ENCODE results near the gene TPM3.
A peak's percentile ranks its signal among the peaks of the same experiment; 100 is the strongest.
"Not testable (repeated sequence)": the region's sequence is repeated elsewhere in the genome, so short reads cannot be mapped to it uniquely, and the experiment has no call there.

TPM3 gene

GRCh38 chr1:154191990-154192461 lies at the start of gene TPM3:
TPM3 (minus strand) TSS chr1:154192100; CDS start chr1:154192018, 82 bp downstream.
- no peak for DNase-seq (ENCODE audit: low read depth in 2 of 2)

GRCh38 chr1:154240294-154240833 lies 48.5 kb upstream of the TPM3 start:
- no peak for DNase-seq (ENCODE audit: low read depth in 2 of 2)

DNA sequence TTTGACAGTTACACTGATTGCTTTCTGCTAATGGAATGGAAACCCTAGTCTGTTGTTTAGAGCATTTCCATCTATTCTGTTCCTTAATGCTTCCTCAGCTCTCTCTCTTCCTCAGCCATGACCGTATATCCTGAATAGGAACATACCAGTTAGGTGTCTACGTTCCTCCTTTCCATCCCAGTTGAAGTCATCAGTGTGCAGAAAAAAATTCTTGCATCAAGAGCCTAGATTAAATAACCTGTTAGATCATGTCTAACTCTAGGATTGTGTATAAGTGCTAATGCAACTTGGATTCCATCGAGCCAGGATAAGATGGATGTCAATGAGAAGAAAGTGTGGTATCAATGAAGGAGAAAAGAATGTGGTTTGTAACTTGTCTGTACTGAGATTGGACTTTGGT lies 47.6 kb upstream of the TPM3 start:
- no peak for DNase-seq (ENCODE audit: low read depth in 2 of 2)

GRCh38 chr1:154237880-154238506 lies 46.1 kb upstream of the TPM3 start:
- DNase-seq (ENCODE audit: low read depth in 2 of 2), result no peak

DNA sequence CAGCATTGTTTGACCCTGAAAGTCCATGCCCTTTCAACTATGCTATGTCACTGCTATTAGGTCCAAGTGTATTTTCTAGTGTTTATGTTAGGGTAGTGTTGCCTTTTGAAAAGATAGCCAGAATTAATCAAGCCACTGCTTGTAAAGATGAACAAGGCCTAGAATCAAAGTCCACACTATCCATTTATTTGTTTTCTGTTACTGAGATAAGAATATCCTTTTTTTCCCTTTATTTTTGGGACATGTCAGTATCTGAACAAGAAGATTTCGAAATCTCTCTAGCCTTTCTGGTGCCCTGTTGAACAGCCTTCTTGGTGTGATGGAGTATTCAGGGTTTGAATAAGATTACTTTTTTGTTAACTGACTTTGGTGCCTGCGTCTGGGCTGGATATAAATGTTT lies 45.5 kb upstream of the TPM3 start:
- DNase-seq (ENCODE audit: low read depth in 2 of 2), result no peak

- DNase-seq (ENCODE audit: low read depth in 2 of 2), result no peak
These were observed 45.0 kb upstream of the TPM3 start for GRCh38 chr1:154236855-154237254.

DNA sequence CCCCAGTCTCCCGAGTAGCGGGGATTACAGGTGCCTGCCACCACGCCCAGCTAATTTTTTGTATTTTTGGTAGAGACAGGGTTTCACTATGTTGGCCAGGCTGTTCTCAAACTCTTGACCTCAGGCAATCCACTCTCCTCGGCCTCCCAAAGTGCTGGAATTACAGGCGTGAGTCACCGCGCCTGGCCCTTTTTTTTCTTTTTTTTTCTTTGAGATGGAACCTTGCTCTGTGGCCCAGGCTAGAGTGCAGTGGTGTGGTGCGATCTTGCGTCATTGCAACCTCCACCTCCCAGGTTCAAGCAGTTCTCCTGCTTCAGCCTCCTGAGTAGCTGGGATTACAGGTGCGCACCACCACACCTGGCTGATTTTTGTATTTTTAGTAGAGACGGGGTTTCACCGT lies 41.2 kb upstream of the TPM3 start:
- not testable (repeated sequence) for DNase-seq (ENCODE audit: low read depth in 2 of 2)

- not testable (repeated sequence) for DNase-seq (ENCODE audit: low read depth in 2 of 2)
These were observed 39.2 kb upstream of the TPM3 start for GRCh38 chr1:154231112-154231511.

DNA sequence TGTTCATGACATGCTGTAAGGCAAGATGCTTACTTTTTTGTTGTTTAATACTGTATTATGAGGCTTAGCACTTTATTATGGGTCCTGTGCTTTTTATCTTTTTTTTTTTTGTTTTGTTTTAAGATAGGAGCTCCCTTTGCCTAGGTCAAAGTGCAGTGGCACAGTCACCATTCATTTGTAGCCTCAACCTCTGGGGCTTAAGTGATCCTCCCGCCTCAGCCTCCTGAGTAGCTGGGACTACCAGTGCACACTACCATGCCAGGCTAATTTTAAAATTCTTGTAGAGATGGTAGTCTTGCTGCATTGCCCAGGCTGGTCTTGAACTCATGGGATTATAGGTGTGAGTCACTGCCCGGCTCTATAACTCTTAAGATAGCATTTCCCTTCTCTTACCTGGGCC lies 33.5 kb upstream of the TPM3 start:
- DNase-seq (ENCODE audit: low read depth in 2 of 2), result no peak

DNA sequence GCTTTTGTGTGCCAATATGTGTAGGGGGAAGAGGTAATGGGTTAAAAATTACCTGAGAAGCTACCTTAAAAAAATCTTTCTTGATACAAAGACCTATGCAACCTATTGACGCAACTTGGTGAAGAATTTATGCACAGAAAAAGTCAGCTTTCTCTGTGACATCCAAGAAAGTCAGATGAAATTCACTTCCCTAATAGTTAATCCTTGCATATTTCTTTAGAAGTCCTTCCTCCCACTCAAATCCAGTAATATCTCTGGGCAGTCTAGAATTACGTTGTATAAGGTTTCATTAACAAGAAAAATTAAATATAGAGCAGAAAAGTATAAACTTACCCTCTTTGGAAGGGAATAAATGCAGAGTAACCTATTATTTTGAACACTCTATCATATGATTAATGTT lies 31.7 kb upstream of the TPM3 start:
- no peak for DNase-seq (ENCODE audit: low read depth in 2 of 2)

DNA sequence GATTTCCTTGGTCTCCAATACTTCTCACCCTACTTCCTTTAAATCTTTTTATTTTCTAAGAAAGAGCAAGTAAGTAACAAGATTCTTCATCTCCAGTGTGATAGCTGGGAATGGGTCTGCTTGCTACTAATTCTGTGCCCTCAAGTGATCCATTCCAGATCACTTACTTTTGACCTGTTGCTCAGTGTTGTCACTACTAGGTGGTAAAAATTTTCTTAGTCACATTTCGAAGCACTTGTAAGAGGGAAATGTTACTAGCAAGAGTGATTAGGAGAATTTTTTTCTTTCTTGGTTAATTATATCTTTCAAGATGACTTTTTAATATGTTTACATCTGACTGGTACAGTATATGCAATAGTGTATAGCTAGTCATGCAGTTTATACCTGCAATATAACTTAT lies 31.0 kb upstream of the TPM3 start:
- DNase-seq (ENCODE audit: low read depth in 2 of 2), result no peak

DNA sequence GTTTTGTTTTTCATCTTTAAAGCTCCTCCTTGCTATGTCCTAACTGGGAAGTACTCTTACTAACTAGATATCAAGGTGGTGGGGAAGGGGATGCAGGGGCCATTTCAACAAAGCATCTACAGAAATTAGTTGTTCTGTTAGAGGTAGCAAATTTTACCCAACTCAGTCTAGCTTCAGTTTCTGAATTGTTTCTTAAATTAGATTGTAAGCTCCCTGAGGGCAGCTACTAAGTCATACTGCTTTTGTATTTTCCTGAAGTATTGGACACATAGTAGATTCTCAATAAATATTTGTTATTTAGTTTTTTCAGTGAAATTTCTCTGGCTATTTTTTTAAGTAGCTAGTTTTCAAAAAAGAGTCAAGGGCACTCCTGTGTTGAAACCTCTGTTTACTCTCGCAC lies 30.6 kb upstream of the TPM3 start:
- no peak for DNase-seq (ENCODE audit: low read depth in 2 of 2)

DNA sequence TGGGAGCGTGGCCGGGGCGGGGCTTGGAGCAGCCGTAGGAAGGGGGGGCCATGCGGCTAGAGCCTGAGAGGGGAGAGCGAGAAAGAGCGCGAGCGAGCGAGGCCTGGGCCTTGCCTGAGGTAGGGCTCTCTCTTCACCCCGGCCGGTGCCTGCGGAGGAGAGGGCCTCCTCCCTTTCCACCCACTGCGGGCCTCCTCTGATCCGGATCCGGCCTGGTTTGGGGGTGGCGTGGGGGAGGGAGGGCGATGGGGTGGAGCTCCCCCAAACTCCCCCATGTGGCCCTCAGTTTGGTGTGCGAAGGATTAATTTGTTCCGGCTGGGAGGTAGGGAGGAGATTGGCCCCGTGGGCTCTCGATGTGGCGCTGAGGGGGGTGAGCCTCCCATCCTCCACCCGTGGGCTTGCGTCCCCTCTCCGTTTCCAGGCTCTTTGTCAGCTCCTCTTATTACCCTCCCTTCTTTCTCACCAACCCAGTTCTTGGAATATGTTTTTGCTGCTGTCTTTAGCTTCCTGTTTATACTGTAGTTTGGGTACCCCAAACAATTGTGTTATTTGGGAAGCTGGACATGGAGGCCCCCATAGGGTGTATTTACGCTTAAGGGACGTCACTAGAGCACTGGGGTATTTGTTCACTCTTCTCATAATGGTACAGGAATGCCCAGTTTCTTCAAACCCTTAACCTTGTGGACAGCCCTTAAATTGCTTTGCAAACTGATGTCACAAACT lies 29.5 kb upstream of the TPM3 start:
- DNase-seq (ENCODE audit: low read depth in 2 of 2), result peak; percentile 59 to 68

- DNase-seq (ENCODE audit: low read depth in 2 of 2), result no peak
These were observed 29.0 kb upstream of the TPM3 start for GRCh38 chr1:154220970-154221277.

DNA sequence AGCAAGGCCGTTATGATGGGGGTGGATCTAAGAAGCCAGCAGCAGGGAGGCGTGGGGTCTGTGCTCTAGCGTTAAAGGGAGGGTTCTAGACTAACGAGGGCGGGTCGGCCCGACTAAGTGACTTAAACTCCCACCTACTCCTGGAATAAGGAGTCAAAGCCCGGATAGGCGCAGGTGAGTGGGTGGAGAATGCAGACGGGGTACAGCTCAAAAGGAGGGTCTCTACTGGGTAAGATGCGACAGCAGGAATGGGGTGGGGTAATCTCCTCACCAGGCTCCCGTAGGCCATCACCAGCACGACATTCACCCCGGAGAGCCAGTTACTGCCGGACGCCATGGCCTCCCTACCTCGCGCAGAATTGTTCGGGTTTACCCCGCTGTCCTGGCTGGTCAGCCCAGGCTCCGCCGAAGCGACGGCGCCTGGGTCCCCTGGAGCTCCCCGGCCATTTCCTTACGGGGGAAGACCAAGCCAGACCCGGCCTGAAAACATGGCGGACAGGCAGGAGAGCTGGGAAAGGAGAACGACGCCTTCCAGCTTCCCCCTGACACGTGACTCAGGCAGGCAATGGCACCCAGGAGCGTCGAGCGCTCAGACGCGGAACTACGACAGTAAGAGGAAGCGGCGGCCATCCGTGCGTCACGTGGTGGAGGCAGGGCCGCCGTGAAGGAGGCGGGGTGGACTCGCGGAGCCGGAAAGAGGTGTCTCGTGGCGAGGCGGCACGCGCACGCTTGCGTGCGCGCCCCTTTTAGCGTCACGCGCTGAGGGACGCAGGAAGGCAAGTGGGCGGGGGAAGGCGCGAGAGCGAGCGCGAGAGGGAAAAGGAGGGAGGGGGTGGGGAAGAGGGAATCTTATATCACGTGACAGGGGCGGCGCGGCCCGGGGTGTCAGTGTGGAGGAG lies 28.4 kb upstream of the TPM3 start, which contains the start of gene UBAP2L:
TSS of gene UBAP2L (plus strand) at position 885 of the 899 bp plus-strand sequence. CDS start 4,169 bp downstream, outside the sequence.
- DNase-seq (ENCODE audit: low read depth in 2 of 2), result peak; percentile 98

- DNase-seq (ENCODE audit: low read depth in 2 of 2), result no peak
These were observed 27.6 kb upstream of the TPM3 start for GRCh38 chr1:154219541-154219940.

- no peak for DNase-seq (ENCODE audit: low read depth in 2 of 2)
These were observed 26.6 kb upstream of the TPM3 start for GRCh38 chr1:154218545-154218944.

GRCh38 chr1:154213274-154213673 lies 21.4 kb upstream of the TPM3 start:
- no peak for DNase-seq (ENCODE audit: low read depth in 2 of 2)

DNA sequence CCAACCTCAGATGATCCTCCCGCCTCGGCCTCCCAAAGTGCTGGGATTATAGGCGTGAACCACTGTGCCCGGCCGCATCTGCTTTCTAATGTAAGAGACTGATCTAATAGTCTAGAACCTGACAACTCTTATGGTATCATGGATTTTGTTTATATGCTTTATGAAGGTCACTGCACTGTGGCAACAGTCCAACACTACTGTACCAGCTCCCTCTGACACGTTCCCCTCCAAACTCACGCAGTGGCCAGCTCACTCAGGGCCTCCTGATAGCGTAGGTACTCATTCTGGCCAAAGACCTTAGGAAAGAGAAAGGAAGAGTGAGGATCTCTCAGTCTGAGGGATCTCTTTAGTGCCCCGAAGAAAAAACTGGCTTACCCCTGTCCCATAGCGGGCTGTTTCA lies 20.2 kb upstream of the TPM3 start:
- DNase-seq (ENCODE audit: low read depth in 2 of 2), result no peak

GRCh38 chr1:154208677-154209388 lies 16.9 kb upstream of the TPM3 start:
- no peak for DNase-seq (ENCODE audit: low read depth in 2 of 2)

GRCh38 chr1:154207262-154207661 lies 15.4 kb upstream of the TPM3 start:
- DNase-seq (ENCODE audit: low read depth in 2 of 2), result no peak

DNA sequence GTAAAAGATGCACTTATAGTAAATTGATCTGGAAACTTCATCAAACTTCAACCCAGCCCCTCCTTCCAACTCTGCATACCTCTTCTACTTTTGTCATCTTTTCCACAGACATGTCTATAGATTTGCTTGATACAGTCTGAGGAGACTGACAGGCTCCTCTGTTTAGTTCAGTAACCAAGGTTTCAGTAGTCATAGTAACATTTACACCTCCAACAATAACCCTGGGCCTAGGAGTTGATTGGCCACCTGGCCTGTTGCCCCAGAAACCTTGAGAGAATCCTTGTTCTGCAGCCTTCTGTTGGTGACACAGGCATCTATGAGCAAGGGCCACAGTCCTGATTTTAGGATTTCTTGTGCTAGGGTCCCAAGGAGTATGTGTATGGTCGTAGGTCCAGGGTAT lies 14.3 kb upstream of the TPM3 start, which contains the start of gene CFAP141:
TSS of gene CFAP141 (minus strand) at position 138 of the 400 bp plus-strand sequence. CDS start at position 112, 26 bp downstream.
- DNase-seq (ENCODE audit: low read depth in 2 of 2), result no peak
